WTC11 (cell line): ENCODE measurements around the gene ETV3. TPM values are rescaled to one million over a fixed set of nuclear protein-coding genes. Genes with fewer than 3 reads are reported as not detected.

Experiments used
- ATAC-seq: fragments of 200-7000 bp; cut with Tn5 transposase; 2 replicates; pipeline ENCODE4 v1.10.0; 2021; ENCODE audit warnings: mild to moderate bottlenecking, moderate library complexity
- CTCF ChIA-PET: fragments of 300-600 bp; sonication (Branson Sonifier 250); formaldehyde crosslinking; loops from one replicate; lab custom pipeline; 2021; ENCODE audit warnings: antibody characterized with exemption; lab: Charles Lee
- POLR2A ChIA-PET: fragments of 350-600 bp; sonication (Branson Sonifier 250); formaldehyde crosslinking; loops from one replicate; lab custom pipeline; 2021; ENCODE audit warnings: antibody characterized with exemption; lab: Charles Lee
- DNase-seq: peaks from one replicate; pipeline ENCODE4 v3.0.0; 2021; ENCODE audit warnings: low spot score
- H3K27ac Mint-ChIP-seq: 2 replicates; pipeline ENCODE4 v1.8.0; 2021; ENCODE audit warnings: mixed read lengths
- H3K27me3 Mint-ChIP-seq: 2 replicates; pipeline ENCODE4 v1.8.0; 2021; ENCODE audit warnings: low read depth, mild to moderate bottlenecking, moderate library complexity, mixed read lengths
- H3K36me3 Mint-ChIP-seq: 2 replicates; pipeline ENCODE4 v1.8.0; 2021; ENCODE audit warnings: mixed read lengths
- H3K4me1 Mint-ChIP-seq: 2 replicates; pipeline ENCODE4 v1.8.0; 2022; ENCODE audit warnings: mixed read lengths
- H3K4me3 Mint-ChIP-seq: 2 replicates; pipeline ENCODE4 v1.8.0; 2021; ENCODE audit warnings: mild to moderate bottlenecking, moderate library complexity, mixed read lengths
- H3K9me3 Mint-ChIP-seq: 2 replicates; pipeline ENCODE4 v1.8.0; 2021; ENCODE audit warnings: mixed read lengths
- AR ChIP-seq: fragments of 250-450 bp; sonication (Bioruptor Pico); IDR thresholded peaks from 2 replicates; pipeline ENCODE4 v1.9.0; 2021; ENCODE audit warnings: mild to moderate bottlenecking
- ARID4B ChIP-seq: sonication (generic); formaldehyde crosslinking; IDR thresholded peaks from 2 replicates; pipeline ENCODE4 v1.8.0; 2023; ENCODE audit warnings: missing genetic modification reagents, mild to moderate bottlenecking, borderline replicate concordance
- ATF3 ChIP-seq: sonication (generic); formaldehyde crosslinking; conservative IDR thresholded peaks from 2 replicates; pipeline ENCODE4 v1.8.1; 2022; ENCODE audit warnings: mild to moderate bottlenecking, missing genetic modification reagents
- CBFB ChIP-seq: sonication (generic); formaldehyde crosslinking; IDR thresholded peaks from 2 replicates; pipeline ENCODE4 v1.8.1; 2022; ENCODE audit warnings: mild to moderate bottlenecking, low read depth, missing genetic modification reagents
- CREM ChIP-seq: sonication (generic); formaldehyde crosslinking; IDR thresholded peaks from 2 replicates; pipeline ENCODE4 v1.8.1; 2022; ENCODE audit warnings: mild to moderate bottlenecking, missing genetic modification reagents, moderate library complexity
- FOXJ3 ChIP-seq: sonication (generic); formaldehyde crosslinking; IDR thresholded peaks from 2 replicates; pipeline ENCODE4 v1.9.0; 2021; ENCODE audit warnings: missing genetic modification reagents, mild to moderate bottlenecking, borderline replicate concordance
- FOXP1 ChIP-seq: sonication (generic); formaldehyde crosslinking; IDR thresholded peaks from 2 replicates; pipeline ENCODE4 v1.8.0; 2022; ENCODE audit warnings: missing genetic modification reagents, mild to moderate bottlenecking, moderate library complexity, borderline replicate concordance
- MAX ChIP-seq: sonication (generic); formaldehyde crosslinking; IDR thresholded peaks from 2 replicates; pipeline ENCODE4 v1.8.0; 2022; ENCODE audit warnings: mild to moderate bottlenecking, missing genetic modification reagents
- NFYB ChIP-seq: sonication (generic); formaldehyde crosslinking; conservative IDR thresholded peaks from 2 replicates; pipeline ENCODE4 v1.8.0; 2022; ENCODE audit warnings: low read depth, missing genetic modification reagents
- NR1H2 ChIP-seq: sonication (generic); formaldehyde crosslinking; IDR thresholded peaks from 2 replicates; pipeline ENCODE4 v1.9.0; 2021; ENCODE audit warnings: mild to moderate bottlenecking, moderate library complexity, missing genetic modification reagents
- NR2C2 ChIP-seq: sonication (generic); formaldehyde crosslinking; IDR thresholded peaks from 2 replicates; pipeline ENCODE4 v1.8.0; 2022; ENCODE audit warnings: mild to moderate bottlenecking, missing genetic modification reagents
- TEAD4 ChIP-seq: sonication (generic); formaldehyde crosslinking; IDR thresholded peaks from 2 replicates; pipeline ENCODE4 v1.8.0; 2022; ENCODE audit warnings: mild to moderate bottlenecking, missing genetic modification reagents
- USF2 ChIP-seq: sonication (generic); formaldehyde crosslinking; IDR thresholded peaks from 2 replicates; pipeline ENCODE4 v1.8.1; 2023; ENCODE audit warnings: mild to moderate bottlenecking, missing genetic modification reagents, moderate library complexity
- ZBTB43 ChIP-seq: sonication (generic); formaldehyde crosslinking; IDR thresholded peaks from 2 replicates; pipeline ENCODE4 v1.8.1; 2023; ENCODE audit warnings: mild to moderate bottlenecking, missing genetic modification reagents
- ZNF121 ChIP-seq: sonication (generic); formaldehyde crosslinking; IDR thresholded peaks from 2 replicates; pipeline ENCODE4 v1.8.0; 2023; ENCODE audit warnings: missing genetic modification reagents
- ZNF232 ChIP-seq: sonication (generic); formaldehyde crosslinking; IDR thresholded peaks from 2 replicates; pipeline ENCODE4 v1.8.0; 2022; ENCODE audit warnings: mild to moderate bottlenecking, missing genetic modification reagents
- ZNF423 ChIP-seq: fragments of 250-450 bp; sonication (Bioruptor Pico); IDR thresholded peaks from 2 replicates; pipeline ENCODE4 v2.1.2; 2022; ENCODE audit warnings: mild to moderate bottlenecking, moderate library complexity
- total RNA-seq: library from RNA; stranded (reverse); gene quantifications from 3 replicates; pipeline ENCODE4 v1.2.3, GENCODE V29; 2021

ETV3 gene
- total RNA-seq, 1 experiment from 2014 or later: 26.0 TPM

GRCh38 chr1:157080714-157081113 is 57.5 kb downstream of the ETV3 start (continued):
- TF ChIP-seq ARID4B (no peak), NFYB (no peak), ATF3 (no peak), CREM (no peak)
- TF ChIP-seq, all 79 proteins: peak for 0

- no peak overlapping the region for H3K4me3 Mint-ChIP-seq
- ChIA-PET POLR2A (no interaction called here), CTCF (interaction anchor here (1.3 kb wide), 1 partner anchor 13 kb away, joined by 4 read pairs; no protein-coding TSS in a partner anchor)
- ATAC-seq: no peak
- no peaks in the 10 kb centered on the region for H3K36me3 Mint-ChIP-seq
- DNase-seq: no peak
- peaks cover 18% of the 10 kb centered on the region for H3K4me1 Mint-ChIP-seq
- peaks cover 3% of the 10 kb centered on the region; the same call in 1 of the 2 replicates for H3K9me3 Mint-ChIP-seq
- H3K27ac Mint-ChIP-seq: no peak overlapping the region
- H3K27me3 Mint-ChIP-seq: peaks cover 11% of the 10 kb centered on the region
- TF ChIP-seq NR1H2 (CRISPR knock-in tag): no peak
- TF ChIP-seq ARID4B: no peak
- TF ChIP-seq FOXJ3 (CRISPR knock-in tag): no peak
- TF ChIP-seq ZNF121: no peak
These were observed 60.8 kb downstream of the ETV3 start for GRCh38 chr1:157077394-157077793.

GRCh38 chr1:157073944-157074685 is 64.1 kb downstream of the ETV3 start:
- H3K27ac Mint-ChIP-seq: no peak overlapping the region
- DNase-seq (peak; percentile 83), ATAC-seq (peak; percentile 67)
- ChIA-PET CTCF (interaction anchor here (0.6 to 2.4 kb wide), 49 partner anchors 9 to 1129 kb away, joined by 3 to 38 read pairs (median 4); partner anchors contain the start of genes ETV3L and PRCC), POLR2A (interaction anchor here (0.9 kb wide), 1 partner anchor 41 kb away, joined by 3 read pairs; no protein-coding TSS in a partner anchor)
- peaks cover 3% of the 10 kb centered on the region; the same call in 1 of the 2 replicates for H3K9me3 Mint-ChIP-seq
- H3K36me3 Mint-ChIP-seq: no peaks in the 10 kb centered on the region
- peaks cover 9% of the 10 kb centered on the region for H3K4me1 Mint-ChIP-seq
- no peak overlapping the region for H3K4me3 Mint-ChIP-seq
- H3K27me3 Mint-ChIP-seq: peaks cover 11% of the 10 kb centered on the region
- no peak for TF ChIP-seq TEAD4 (CRISPR knock-in tag)
- TF ChIP-seq NR2C2 (CRISPR knock-in tag): no peak
- TF ChIP-seq FOXJ3 (CRISPR knock-in tag): no peak
- TF ChIP-seq CREM: no peak
- TF ChIP-seq MAX: peak; percentile 53; the same call in 1 of the 2 replicates
- TF ChIP-seq ZNF232 (CRISPR knock-in tag): no peak
- no peak for TF ChIP-seq ZNF121
- TF ChIP-seq ZNF423: no peak
- TF ChIP-seq FOXP1 (CRISPR knock-in tag): 0 out of 2 replicates have a peak, but pooled peaks have one; percentile 17
- TF ChIP-seq ZBTB43 (CRISPR knock-in tag): no peak
- TF ChIP-seq CBFB (CRISPR knock-in tag): no peak
- no peak for TF ChIP-seq USF2 (CRISPR knock-in tag)
- TF ChIP-seq AR: no peak
